ENCODE data around the gene PSMD2.

- no peak for TF ChIP-seq CTCF (conservative IDR thresholded peaks at IDR 0.05)
- TF ChIP-seq ZFX (IDR thresholded peaks at IDR 0.05): no peak
These were observed 8.7 kb upstream of the PSMD2 start for GRCh38 chr3:184290331-184290730.

All from C4-2B (cell line).